CD4-positive, alpha-beta T cell treated with Interleukin-4 for 4 hours (primary cell): Measurements from ENCODE around the gene SART3.
"Not testable (repeated sequence)": the region's sequence is repeated elsewhere in the genome, so short reads cannot be mapped to it uniquely, and the experiment has no call there.

Experiments
- DNase-seq: peaks from one replicate; pipeline ENCODE4 v3.0.0-alpha.2; 2020

Gene SART3

GRCh38 chr12:108596854-108597558 is 36.0 kb upstream of the SART3 start:
- DNase-seq, result no peak

DNA sequence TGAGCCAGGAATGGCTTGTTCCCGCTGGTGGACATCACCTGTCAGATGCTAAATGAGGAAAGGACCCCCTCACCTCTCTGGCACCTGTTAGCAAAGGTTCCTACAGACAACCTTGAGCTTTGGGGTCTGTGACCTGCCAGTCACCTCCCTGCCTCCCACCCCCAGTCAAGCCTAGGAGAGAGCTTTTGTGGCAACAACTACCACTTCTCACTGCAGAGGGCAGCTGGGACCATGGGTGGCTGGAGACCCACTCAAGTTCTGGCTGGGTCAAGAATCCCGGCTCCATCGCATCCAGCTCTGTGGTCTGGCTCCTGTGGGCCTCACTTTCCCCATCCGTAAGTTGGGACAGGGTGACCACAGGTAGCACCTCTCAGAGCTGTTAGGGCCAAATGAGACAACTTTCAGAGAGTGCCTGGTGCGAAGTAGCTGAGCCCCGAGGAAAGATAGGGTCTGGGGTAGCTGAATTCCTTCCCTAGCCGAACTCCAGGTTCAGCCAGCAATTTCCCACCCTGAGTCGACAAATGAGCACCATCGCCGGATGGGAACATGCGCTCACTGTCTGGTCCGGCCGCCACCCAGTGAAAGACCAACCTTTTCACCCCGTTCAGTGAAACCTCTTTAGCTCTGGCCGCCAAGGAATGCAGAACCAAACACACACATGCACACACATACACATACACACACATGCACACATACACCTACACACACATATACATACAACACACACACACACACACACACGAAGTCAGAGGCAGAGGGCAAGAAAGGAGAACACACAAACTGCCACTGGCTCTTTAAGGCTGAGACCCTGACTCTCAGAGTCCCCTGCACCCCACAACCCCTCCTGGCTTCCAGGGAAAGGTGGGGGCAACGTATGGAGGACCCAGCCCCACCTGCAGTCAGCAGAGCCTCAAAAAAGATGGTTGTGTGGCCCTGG is 35.0 kb upstream of the SART3 start:
- no peak for DNase-seq

DNA sequence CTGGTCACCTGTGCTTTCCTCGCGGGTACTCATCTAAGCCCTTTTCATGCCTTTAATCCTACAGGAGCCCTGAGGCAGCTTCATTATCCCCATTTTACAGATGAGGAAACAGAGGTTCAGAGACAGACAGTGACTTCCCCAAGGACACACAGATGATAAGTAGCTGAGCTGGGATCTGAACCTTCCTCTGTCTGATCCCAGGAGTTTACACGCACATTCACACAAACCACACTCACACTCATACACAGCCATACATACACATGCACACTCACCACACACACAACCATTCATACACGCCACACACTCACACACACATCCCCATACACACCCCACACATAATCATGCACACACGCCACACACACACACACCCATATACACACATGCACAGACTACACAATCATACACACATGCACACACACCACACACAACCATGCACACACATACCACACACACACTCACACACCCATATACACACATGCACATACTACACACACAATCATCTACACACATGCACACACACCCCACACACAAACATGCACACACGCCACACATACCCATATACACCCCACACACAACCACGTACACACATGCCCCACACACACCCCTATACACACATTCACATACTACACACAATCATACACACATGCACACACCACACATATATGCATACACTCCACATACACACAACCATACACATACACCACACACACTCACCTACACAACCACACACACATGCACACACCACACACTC is 34.2 kb upstream of the SART3 start:
- DNase-seq, result no peak

- DNase-seq, result no peak
Measured at GRCh38 chr12:108594323-108594903, 33.4 kb upstream of the SART3 start.

- DNase-seq, result no peak
Measured at GRCh38 chr12:108592033-108592909, 31.3 kb upstream of the SART3 start.

DNA sequence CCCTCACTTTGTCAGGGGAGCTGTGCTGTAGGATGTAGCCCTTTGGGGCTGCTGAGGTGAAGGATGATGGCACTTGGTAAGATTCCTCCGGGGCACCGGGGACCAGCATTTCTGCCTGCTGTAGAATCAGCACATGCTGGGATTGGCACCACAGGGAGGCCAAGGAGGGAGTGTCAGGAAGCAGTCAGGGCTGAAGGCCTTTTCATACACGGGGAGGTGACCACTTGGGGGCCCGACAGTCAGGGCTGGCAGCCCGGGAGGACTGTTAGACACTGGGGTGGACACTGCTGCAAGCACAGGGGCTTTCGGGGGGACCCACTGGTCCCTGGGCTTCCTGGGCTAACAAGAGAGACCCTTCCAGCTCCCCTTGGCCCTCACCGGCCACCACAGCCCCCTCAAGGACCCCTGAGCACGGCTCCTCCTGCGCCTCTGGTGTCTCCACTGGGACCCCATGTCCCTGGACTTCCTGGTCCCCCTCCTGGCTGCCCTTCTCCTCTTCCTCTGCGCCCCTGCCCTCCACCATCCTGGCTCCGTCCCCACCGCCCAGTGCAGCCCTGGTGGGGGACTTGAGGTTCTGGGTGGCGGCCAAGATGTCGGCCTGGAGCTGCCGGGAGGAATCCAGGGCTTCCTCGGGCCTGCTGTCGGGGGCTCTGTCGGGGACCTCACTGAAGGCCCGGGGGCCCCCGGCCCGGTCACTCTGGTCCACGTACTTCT is 30.5 kb upstream of the SART3 start:
- no peak for DNase-seq

DNA sequence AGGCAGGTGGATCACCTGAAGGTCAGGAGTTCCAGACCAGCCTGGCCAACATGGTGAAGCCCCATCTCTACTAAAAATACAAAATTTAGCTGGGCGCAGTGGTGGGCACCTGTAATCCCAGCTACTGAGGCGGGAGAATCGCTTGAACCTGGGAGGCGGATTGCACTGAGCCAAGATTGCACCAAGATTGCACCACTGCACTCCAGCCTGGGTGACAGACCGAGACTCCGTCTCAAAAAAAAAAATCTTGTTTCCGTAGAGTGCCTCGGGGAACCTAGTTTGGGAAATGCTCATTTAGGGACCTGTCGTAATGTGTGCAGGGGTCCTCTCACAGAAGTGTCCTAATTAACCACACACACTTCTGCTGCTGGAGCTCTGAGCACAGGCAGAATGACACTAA is 29.5 kb upstream of the SART3 start:
- DNase-seq, result not testable (repeated sequence)

DNA sequence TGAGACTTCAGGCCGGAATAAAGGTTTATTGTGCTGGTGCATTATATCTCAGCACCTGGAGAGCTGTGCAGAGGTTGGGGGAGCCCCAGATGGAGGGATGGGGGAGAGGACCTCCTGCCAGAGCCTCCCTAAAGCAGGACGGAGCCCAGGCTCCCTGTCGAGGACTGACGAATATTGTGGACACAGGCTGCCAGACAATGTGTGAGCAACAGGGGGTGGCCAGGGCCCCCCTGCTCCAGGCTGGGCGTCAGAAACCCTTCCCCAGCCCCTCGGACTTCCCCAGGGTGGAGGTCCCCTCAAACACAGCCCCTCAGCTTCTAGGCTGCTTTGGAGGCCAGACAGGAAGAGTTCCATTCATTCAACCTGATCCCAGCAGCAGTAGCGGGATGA is 28.9 kb upstream of the SART3 start:
- no peak for DNase-seq

DNA sequence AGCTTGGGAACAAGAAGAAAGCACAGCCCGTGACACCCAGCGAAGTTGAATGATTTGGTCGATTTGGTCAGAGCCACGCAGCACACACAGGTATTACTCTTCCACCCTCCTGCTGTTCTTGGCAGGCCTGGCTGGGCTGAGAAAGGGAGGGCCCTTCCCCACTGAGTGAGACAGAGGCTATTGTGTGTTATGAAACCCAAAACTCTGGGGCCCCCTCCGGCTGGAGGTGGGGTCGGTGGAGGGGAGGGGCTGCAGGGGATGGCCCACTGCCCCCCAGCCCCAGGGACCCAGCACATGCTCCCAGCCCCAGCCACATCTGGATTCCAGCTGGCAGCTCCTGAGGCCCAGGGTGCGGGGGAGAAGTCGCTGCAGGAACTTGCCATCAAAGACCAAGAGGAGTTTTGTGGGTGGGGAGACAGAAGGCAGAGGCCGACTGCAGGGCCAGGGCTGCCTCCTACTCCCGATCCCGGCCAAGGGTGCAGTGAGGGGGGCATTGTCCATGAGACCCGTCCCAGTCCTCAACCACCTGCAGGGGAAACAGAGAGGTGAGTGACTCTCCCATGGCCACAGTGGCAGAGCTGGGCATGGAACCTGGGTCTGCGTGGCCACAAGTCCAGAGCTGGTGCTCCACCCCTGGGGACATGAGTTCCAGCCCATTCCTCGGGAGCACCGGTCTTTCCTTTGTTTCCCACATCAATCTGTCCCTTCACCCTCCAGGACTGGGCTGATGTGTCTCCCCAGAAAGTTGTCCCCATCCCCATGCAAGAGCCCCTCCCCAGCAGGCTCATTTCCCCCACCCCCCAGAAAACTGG is 28.3 kb upstream of the SART3 start:
- no peak for DNase-seq

GRCh38 chr12:108587826-108588225 is 26.9 kb upstream of the SART3 start:
- DNase-seq, result no peak

GRCh38 chr12:108586306-108586705 is 25.3 kb upstream of the SART3 start:
- DNase-seq, result no peak

DNA sequence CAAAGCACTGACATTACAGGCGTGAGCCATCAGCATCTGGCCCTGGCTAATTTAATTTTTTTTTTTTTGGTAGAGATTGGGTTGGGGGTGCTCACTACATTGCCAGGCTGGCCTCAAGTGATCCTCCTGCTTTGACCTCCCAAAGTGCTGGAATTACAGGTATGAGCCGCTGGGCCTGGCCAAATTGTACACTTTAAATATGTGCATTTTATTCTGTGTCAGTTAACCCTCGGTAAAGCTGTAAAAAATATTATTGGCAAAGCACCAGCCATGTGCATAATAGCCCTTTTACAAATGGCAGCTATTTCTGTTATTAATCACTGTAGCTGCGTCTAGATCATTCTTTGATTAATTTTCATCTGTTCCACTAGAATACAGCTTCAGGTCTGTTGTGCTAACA is 24.9 kb upstream of the SART3 start:
- DNase-seq, result no peak

DNA sequence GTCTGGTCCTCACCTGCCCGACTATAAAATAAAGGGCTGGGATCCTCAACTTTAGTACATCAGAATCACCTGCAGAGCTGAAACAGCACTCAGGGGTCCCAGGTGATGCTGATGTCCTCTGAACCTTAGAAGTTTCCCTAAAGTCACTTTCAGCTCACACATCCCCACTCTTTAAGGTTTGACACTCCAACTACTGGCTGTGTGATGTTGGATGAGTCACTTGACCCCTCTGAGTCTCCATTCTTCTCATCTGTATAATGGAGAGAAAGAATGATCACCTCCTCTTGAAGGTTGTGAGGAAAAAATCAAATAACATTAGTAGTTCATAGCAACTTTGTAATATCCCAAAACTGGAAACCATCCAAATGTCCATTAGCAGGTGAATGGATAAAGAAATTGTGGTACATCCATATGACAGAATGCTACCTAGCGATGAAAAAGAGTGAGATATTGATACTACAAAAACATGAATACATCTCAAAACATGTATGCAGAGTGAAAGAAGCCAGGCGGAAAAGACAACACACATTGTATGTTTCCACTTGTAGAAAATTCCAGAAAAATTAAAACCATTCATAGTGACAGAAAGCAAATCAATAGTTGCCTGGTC is 23.6 kb upstream of the SART3 start:
- DNase-seq, result no peak

- DNase-seq, result no peak
Measured at GRCh38 chr12:108583991-108584390, 23.0 kb upstream of the SART3 start.

DNA sequence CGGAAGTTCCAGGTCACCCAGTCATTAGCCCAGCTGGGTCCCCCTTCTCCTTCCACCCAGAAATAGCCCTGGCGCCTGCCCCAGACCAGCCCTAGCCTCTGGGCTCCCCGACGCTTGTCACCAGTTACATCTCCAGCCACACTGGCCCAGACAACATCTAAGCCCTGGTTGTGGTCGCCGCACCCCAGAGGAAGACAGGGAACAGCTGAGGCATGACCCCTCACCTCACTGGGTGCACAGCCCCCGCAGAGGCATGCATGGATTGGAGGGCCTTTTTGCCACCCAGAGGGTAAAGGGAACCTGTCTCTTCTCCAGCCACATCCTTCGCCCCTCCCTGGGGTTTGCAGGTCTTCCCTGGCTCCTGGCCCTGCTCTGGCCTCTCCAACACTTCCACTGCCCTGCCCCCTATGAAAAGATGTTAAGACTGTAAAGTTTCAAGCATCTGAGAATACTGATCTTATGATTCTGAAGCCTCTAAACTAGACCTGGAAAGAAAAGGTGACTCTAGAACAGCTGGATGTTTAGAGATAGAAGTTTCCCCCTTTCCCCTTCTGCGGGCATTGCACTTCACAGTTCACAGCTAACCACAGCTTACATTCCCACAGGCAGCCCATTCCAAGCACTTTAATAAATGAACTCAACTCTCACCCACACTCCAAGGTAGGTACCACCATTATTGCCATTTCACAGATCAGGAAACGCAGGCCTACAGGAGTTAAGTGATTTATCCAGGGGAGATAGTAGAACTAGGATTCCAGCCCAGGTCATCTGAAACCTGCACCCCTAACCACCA is 22.2 kb upstream of the SART3 start:
- DNase-seq, result no peak

- DNase-seq, result no peak
Measured at GRCh38 chr12:108582509-108582908, 21.5 kb upstream of the SART3 start.

DNA sequence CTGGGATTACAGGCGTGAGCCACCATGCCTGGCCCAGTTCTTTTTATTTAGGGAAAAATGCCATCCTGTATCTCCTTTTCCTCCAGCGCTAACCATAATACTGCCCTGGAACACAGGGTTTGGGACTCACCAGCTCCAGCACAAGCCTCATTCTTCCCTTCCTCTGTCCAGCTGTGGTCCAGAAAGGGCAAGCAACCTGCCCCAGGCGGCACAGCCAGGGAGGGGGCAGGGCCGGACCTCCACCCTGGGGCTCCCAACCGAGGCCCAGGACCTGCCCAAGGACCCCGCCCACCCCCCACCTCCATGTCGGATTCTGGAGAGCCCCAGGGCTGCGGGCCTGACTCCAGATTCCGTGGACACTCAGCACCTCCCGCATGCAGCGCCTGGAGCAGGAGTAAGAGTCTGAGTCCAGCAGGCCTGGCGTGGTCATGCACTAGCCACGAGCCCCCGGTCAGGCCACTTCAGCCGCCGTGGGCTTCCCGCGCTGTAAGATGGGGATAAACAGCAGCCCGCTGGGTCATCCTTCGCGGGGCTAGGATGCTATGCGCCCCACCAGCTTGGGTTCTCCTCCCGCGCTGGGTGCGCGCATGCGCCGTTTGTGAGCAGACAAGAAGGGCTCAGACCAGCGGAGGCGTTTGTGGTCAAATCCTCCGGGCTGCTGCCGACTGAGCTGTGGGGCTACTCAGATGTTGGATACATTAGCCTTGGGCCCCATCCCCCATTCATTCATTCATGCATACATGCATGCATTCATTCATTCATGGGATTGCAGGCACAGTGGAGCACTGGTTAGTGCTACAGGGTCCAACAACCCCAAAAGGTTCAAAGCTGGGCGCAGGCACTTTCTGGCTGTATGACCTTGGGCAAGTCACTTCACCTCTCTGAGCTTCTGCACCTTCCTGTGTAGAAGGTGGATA is 20.6 kb upstream of the SART3 start:
- DNase-seq, result no peak

DNA sequence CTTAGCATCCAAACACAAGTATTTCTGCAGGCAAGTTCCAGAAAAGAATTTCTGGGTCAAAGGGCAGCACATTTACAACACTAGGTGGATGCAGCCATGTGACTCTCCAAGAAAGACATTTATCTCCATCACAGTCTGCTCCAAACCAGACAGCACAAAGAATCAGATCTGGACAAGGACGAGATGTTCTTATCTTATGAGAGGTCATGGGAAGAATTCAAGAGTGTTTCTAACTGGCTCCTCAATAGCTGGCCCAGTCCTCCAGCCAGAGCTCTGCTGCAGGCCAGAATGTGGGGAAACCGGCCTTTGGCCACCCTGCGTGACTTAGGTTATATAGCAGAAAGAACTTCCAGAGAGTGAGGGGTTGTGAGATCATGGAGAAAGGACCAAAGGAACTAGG is 19.6 kb upstream of the SART3 start:
- DNase-seq, result no peak
